ENCODE data around the gene JAZF1. TPM values are rescaled to one million over a fixed set of nuclear protein-coding genes. Genes with fewer than 3 reads are reported as not detected.
A peak's percentile ranks its signal among the peaks of the same experiment; 100 is the strongest.
"Not testable (repeated sequence)": the region's sequence is repeated elsewhere in the genome, so short reads cannot be mapped to it uniquely, and the experiment has no call there.

Gene JAZF1
- total and polyA plus RNA-seq, 5 donors from 2014 or later: 6.4 to 30.7 (median 7.6) TPM

- Histone ChIP-seq H3K27me3 (ENCODE audit: control insufficient read depth, insufficient read depth, low read length) (no peaks in the 10 kb centered on the region), H3K4me1 (ENCODE audit: control insufficient read depth, insufficient read depth, low read length, poor library complexity, severe bottlenecking) (no peaks in the 10 kb centered on the region), H3K9me3 (ENCODE audit: control insufficient read depth in 2 of 2, low read length in 2 of 2) (no peaks in the 10 kb centered on the region), H3K4me3 (ENCODE audit: low read depth, low read length) (no peak overlapping the region), H3K36me3 (ENCODE audit: control insufficient read depth, insufficient read depth, low read length) (peaks cover 4% of the 10 kb centered on the region), H3K27ac (ENCODE audit: insufficient read depth, low read length, poor library complexity, severe bottlenecking) (no peak overlapping the region)
- peaks cover 24% of the 10 kb centered on the region for H3K36me3 Mint-ChIP-seq
- ATAC-seq (ENCODE audit: low read depth in 2 of 2) (no peak), DNase-seq (no peak)
- no peak overlapping the region for H3K4me3 Mint-ChIP-seq
- peaks cover 0 to 3% (median 0%) of the 10 kb centered on the region in 7 donors for H3K9me3 Mint-ChIP-seq
- peak overlapping the region in 1 of 3 donors; percentile 5 for H3K27ac Mint-ChIP-seq
- peaks cover 5 to 11% (median 7%) of the 10 kb centered on the region in 4 donors for H3K4me1 Mint-ChIP-seq
- no peaks in the 10 kb centered on the region for H3K27me3 Mint-ChIP-seq
Measured at GRCh38 chr7:27861747-27862146, 318.8 kb downstream of the JAZF1 start.

- Histone ChIP-seq H3K9me3 (ENCODE audit: control insufficient read depth in 2 of 2, low read length in 2 of 2) (no peaks in the 10 kb centered on the region), H3K36me3 (ENCODE audit: control insufficient read depth, insufficient read depth, low read length) (peaks cover 4% of the 10 kb centered on the region), H3K27ac (ENCODE audit: insufficient read depth, low read length, poor library complexity, severe bottlenecking) (no peak overlapping the region), H3K4me3 (ENCODE audit: low read depth, low read length) (no peak overlapping the region), H3K4me1 (ENCODE audit: control insufficient read depth, insufficient read depth, low read length, poor library complexity, severe bottlenecking) (no peaks in the 10 kb centered on the region), H3K27me3 (ENCODE audit: control insufficient read depth, insufficient read depth, low read length) (no peaks in the 10 kb centered on the region)
- H3K36me3 Mint-ChIP-seq: peaks cover 28% of the 10 kb centered on the region
- no peak for ATAC-seq (ENCODE audit: low read depth in 2 of 2)
- H3K4me1 Mint-ChIP-seq: peaks cover 0 to 9% (median 5%) of the 10 kb centered on the region in 4 donors
- no peak overlapping the region for H3K4me3 Mint-ChIP-seq
- peaks cover 0 to 3% (median 0%) of the 10 kb centered on the region in 7 donors for H3K9me3 Mint-ChIP-seq
- no peaks in the 10 kb centered on the region for H3K27me3 Mint-ChIP-seq
- DNase-seq: no peak
- H3K27ac Mint-ChIP-seq: peak overlapping the region in 2 of 3 donors; percentile 50 to 82
Measured at GRCh38 chr7:27860800-27861199, 319.8 kb downstream of the JAZF1 start.

GRCh38 chr7:27856703-27857485 lies 323.7 kb downstream of the JAZF1 start:
- H3K27ac ChIP-seq (ENCODE audit: insufficient read depth, low read length, poor library complexity, severe bottlenecking); H3K36me3 ChIP-seq (ENCODE audit: control insufficient read depth, insufficient read depth, low read length); ATAC-seq (ENCODE audit: low read depth in 2 of 2); DNase-seq; H3K4me3 Mint-ChIP-seq; H3K9me3 Mint-ChIP-seq; H3K9me3 ChIP-seq (ENCODE audit: control insufficient read depth in 2 of 2, low read length in 2 of 2); H3K27me3 Mint-ChIP-seq; H3K27ac Mint-ChIP-seq; H3K27me3 ChIP-seq (ENCODE audit: control insufficient read depth, insufficient read depth, low read length); H3K4me1 ChIP-seq (ENCODE audit: control insufficient read depth, insufficient read depth, low read length, poor library complexity, severe bottlenecking); H3K4me3 ChIP-seq (ENCODE audit: low read depth, low read length): not testable (repeated sequence)
- peaks cover 31% of the 10 kb centered on the region for H3K36me3 Mint-ChIP-seq
- peaks cover 0 to 16% (median 9%) of the 10 kb centered on the region in 4 donors for H3K4me1 Mint-ChIP-seq

- Histone ChIP-seq H3K27me3 (ENCODE audit: control insufficient read depth, insufficient read depth, low read length) (no peaks in the 10 kb centered on the region), H3K36me3 (ENCODE audit: control insufficient read depth, insufficient read depth, low read length) (no peaks in the 10 kb centered on the region), H3K9me3 (ENCODE audit: control insufficient read depth in 2 of 2, low read length in 2 of 2) (no peaks in the 10 kb centered on the region), H3K4me1 (ENCODE audit: control insufficient read depth, insufficient read depth, low read length, poor library complexity, severe bottlenecking) (no peaks in the 10 kb centered on the region), H3K4me3 (ENCODE audit: low read depth, low read length) (no peak overlapping the region), H3K27ac (ENCODE audit: insufficient read depth, low read length, poor library complexity, severe bottlenecking) (no peak overlapping the region)
- Mint-ChIP-seq H3K27ac (no peak overlapping the region), H3K36me3 (peaks cover 8% of the 10 kb centered on the region), H3K4me3 (no peak overlapping the region), H3K27me3 (no peaks in the 10 kb centered on the region), H3K4me1 (peaks cover 0 to 11% (median 4%) of the 10 kb centered on the region in 4 donors), H3K9me3 (peaks cover 0 to 3% (median 0%) of the 10 kb centered on the region in 7 donors)
- no peak for ATAC-seq (ENCODE audit: low read depth in 2 of 2)
- DNase-seq: no peak
Measured at GRCh38 chr7:27850531-27850930, 330.1 kb downstream of the JAZF1 start.

- no peak overlapping the region for H3K4me3 ChIP-seq (ENCODE audit: low read depth, low read length)
- no peaks in the 10 kb centered on the region for H3K27me3 ChIP-seq (ENCODE audit: control insufficient read depth, insufficient read depth, low read length)
- no peaks in the 10 kb centered on the region for H3K9me3 ChIP-seq (ENCODE audit: control insufficient read depth in 2 of 2, low read length in 2 of 2)
- ATAC-seq (ENCODE audit: low read depth in 2 of 2) (no peak), DNase-seq (no peak)
- peaks cover 5% of the 10 kb centered on the region for H3K36me3 Mint-ChIP-seq
- no peaks in the 10 kb centered on the region for H3K4me1 ChIP-seq (ENCODE audit: control insufficient read depth, insufficient read depth, low read length, poor library complexity, severe bottlenecking)
- peaks cover 0 to 9% (median 2%) of the 10 kb centered on the region in 4 donors for H3K4me1 Mint-ChIP-seq
- H3K9me3 Mint-ChIP-seq: no peaks in the 10 kb centered on the region
- H3K27me3 Mint-ChIP-seq: no peaks in the 10 kb centered on the region
- no peaks in the 10 kb centered on the region for H3K36me3 ChIP-seq (ENCODE audit: control insufficient read depth, insufficient read depth, low read length)
- no peak overlapping the region for H3K27ac ChIP-seq (ENCODE audit: insufficient read depth, low read length, poor library complexity, severe bottlenecking)
- no peak overlapping the region for H3K4me3 Mint-ChIP-seq
- H3K27ac Mint-ChIP-seq: no peak overlapping the region
Measured at GRCh38 chr7:27846388-27846787, 334.2 kb downstream of the JAZF1 start.

- Histone ChIP-seq H3K27ac (ENCODE audit: insufficient read depth, low read length, poor library complexity, severe bottlenecking) (no peak overlapping the region), H3K4me3 (ENCODE audit: low read depth, low read length) (no peak overlapping the region), H3K4me1 (ENCODE audit: control insufficient read depth, insufficient read depth, low read length, poor library complexity, severe bottlenecking) (peaks cover 16% of the 10 kb centered on the region), H3K9me3 (ENCODE audit: control insufficient read depth in 2 of 2, low read length in 2 of 2) (no peaks in the 10 kb centered on the region), H3K27me3 (ENCODE audit: control insufficient read depth, insufficient read depth, low read length) (no peaks in the 10 kb centered on the region), H3K36me3 (ENCODE audit: control insufficient read depth, insufficient read depth, low read length) (peaks cover 11% of the 10 kb centered on the region)
- no peaks in the 10 kb centered on the region for H3K9me3 Mint-ChIP-seq
- H3K27me3 Mint-ChIP-seq: no peaks in the 10 kb centered on the region
- no peak overlapping the region for H3K27ac Mint-ChIP-seq
- DNase-seq: no peak
- H3K4me3 Mint-ChIP-seq: no peak overlapping the region
- peaks cover 6% of the 10 kb centered on the region for H3K36me3 Mint-ChIP-seq
- H3K4me1 Mint-ChIP-seq: peaks cover 0 to 24% (median 19%) of the 10 kb centered on the region in 4 donors
- ATAC-seq (ENCODE audit: low read depth in 2 of 2): no peak
Measured at GRCh38 chr7:27843584-27844305, 336.9 kb downstream of the JAZF1 start.

- Mint-ChIP-seq H3K4me1 (peaks cover 4 to 32% (median 23%) of the 10 kb centered on the region in 4 donors), H3K4me3 (peak overlapping the region in 1 of 4 donors; percentile 10), H3K9me3 (no peaks in the 10 kb centered on the region), H3K27me3 (no peaks in the 10 kb centered on the region), H3K27ac (peak overlapping the region in 1 of 3 donors; percentile 41), H3K36me3 (peaks cover 14% of the 10 kb centered on the region)
- peaks cover 11% of the 10 kb centered on the region for H3K36me3 ChIP-seq (ENCODE audit: control insufficient read depth, insufficient read depth, low read length)
- no peaks in the 10 kb centered on the region for H3K9me3 ChIP-seq (ENCODE audit: control insufficient read depth in 2 of 2, low read length in 2 of 2)
- no peak overlapping the region for H3K4me3 ChIP-seq (ENCODE audit: low read depth, low read length)
- H3K27ac ChIP-seq (ENCODE audit: insufficient read depth, low read length, poor library complexity, severe bottlenecking): no peak overlapping the region
- H3K27me3 ChIP-seq (ENCODE audit: control insufficient read depth, insufficient read depth, low read length): no peaks in the 10 kb centered on the region
- ATAC-seq (ENCODE audit: low read depth in 2 of 2) (no peak), DNase-seq (no peak)
- peaks cover 16% of the 10 kb centered on the region for H3K4me1 ChIP-seq (ENCODE audit: control insufficient read depth, insufficient read depth, low read length, poor library complexity, severe bottlenecking)
Measured at GRCh38 chr7:27842851-27843250, 337.7 kb downstream of the JAZF1 start.

Data from CD4-positive, CD25-positive, alpha-beta regulatory T cell (primary cell).